ENCODE measurements around the gene LRPPRC.
"Not testable (repeated sequence)": the region's sequence is repeated elsewhere in the genome, so short reads cannot be mapped to it uniquely, and the experiment has no call there.

Gene LRPPRC
- 153 to 154 reads per million in 2 donors for total RNA-seq

- peak; percentile 70 to 96 (median 86) for DNase-seq
Observed at GRCh38 chr2:43995733-43996533, at the start of gene LRPPRC. LRPPRC (minus strand) TSS chr2:43995989; CDS start chr2:43995947, 42 bp downstream.

- DNase-seq = no peak
Observed at GRCh38 chr2:44045061-44045460, 49.3 kb upstream of the LRPPRC start.

- DNase-seq = peak; percentile 33 to 82 (median 58)
Observed at GRCh38 chr2:44044281-44044720, 48.5 kb upstream of the LRPPRC start.

GRCh38 chr2:44040365-44040764 lies 44.6 kb upstream of the LRPPRC start:
- DNase-seq = no peak

GRCh38 chr2:44038277-44038676 lies 42.5 kb upstream of the LRPPRC start:
- no peak for DNase-seq

- no peak for DNase-seq
Observed at GRCh38 chr2:44037221-44037620, 41.4 kb upstream of the LRPPRC start.

GRCh38 chr2:44033947-44034346 lies 38.2 kb upstream of the LRPPRC start:
- DNase-seq = no peak

GRCh38 chr2:44027076-44027475 lies 31.3 kb upstream of the LRPPRC start:
- DNase-seq = not testable (repeated sequence)

GRCh38 chr2:44016282-44016681 lies 20.5 kb upstream of the LRPPRC start:
- peak in 1 of 5 experiments; percentile 56 for DNase-seq

GRCh38 chr2:44015239-44015638 lies 19.4 kb upstream of the LRPPRC start:
- DNase-seq = no peak

- not testable (repeated sequence) for DNase-seq
Observed at GRCh38 chr2:44013205-44013604, 17.4 kb upstream of the LRPPRC start.

GRCh38 chr2:44010266-44010665 lies 14.5 kb upstream of the LRPPRC start:
- no peak for DNase-seq

GRCh38 chr2:44009136-44009735 lies 13.4 kb upstream of the LRPPRC start:
- no peak for DNase-seq

GRCh38 chr2:44005846-44006245 lies 10.1 kb upstream of the LRPPRC start:
- DNase-seq = no peak

GRCh38 chr2:44004735-44005602 lies 9.2 kb upstream of the LRPPRC start:
- DNase-seq = no peak

GRCh38 chr2:44001716-44002115 lies 5.9 kb upstream of the LRPPRC start:
- no peak for DNase-seq

- DNase-seq = no peak
Observed at GRCh38 chr2:43998263-43998662, 2.5 kb upstream of the LRPPRC start.

GRCh38 chr2:43993437-43993836 lies 2.4 kb downstream of the LRPPRC start:
- no peak for DNase-seq

GRCh38 chr2:43989545-43989944 lies 6.2 kb downstream of the LRPPRC start:
- no peak for DNase-seq

GRCh38 chr2:43986600-43986999 lies 9.2 kb downstream of the LRPPRC start:
- no peak for DNase-seq

- no peak for DNase-seq
Observed at GRCh38 chr2:43985359-43985758, 10.4 kb downstream of the LRPPRC start.

GRCh38 chr2:43984533-43984932 lies 11.3 kb downstream of the LRPPRC start:
- no peak for DNase-seq

- peak in 1 of 5 experiments; percentile 58 for DNase-seq
Observed at GRCh38 chr2:43980902-43981301, 14.9 kb downstream of the LRPPRC start.
